IMR-90 (cell line): ENCODE data around the gene SLC9A3.

ENCODE experiments used
- CEBPB ChIP-seq: IDR thresholded peaks from 2 replicates; pipeline ENCODE4 v1.6.1; 2012; ENCODE audit warnings: low read depth, low read length, improper control_type of control experiment
- POLR2A ChIP-seq: IDR thresholded peaks from 2 replicates; pipeline ENCODE4 v1.6.1; 2012; ENCODE audit warnings: mild to moderate bottlenecking, low read depth, low read length

GRCh38 chr5:423626-424261 is 100.5 kb downstream of the SLC9A3 start:
- no peak for TF ChIP-seq CEBPB
- TF ChIP-seq POLR2A = no peak
